ENCODE measurements around the gene CBARP.

DNA sequence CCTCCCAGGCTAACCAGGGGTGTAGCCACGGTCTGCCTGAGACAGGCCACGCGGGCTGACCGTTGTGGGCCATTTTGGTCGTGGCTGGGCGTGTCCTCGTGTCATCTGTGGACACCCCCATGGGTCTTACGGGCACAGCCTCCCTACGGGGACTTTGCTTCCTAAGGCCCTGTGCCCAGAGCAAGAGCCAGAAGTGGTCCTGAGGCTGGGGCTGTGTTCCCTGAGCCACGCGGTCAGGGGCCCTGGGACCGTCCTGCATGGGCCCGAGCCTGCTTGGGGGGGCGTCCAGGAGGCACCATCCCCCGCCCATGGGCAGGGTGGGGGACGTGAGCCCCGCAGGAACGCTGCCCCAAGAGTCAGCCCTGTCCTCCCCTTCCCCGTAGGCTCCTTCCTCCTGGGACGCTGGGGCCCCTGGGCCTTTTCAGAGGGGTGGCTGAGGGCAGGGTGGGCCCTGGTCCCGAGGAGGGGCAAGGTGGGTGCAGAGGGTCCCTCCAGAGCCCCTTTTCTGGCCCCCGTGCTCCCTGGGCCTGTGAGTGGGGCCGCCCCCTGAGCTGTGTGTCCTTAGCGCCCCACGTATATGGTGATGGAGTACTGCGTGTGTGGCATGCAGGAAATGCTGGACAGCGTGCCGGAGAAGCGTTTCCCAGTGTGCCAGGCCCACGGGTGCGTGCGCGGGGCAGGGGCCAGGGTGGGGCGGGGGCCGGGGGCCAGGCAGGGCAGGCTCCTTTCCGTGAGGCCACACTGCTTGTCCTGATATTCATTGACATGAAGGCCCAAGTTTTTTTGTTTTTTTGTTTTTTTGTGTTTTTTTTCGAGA is 18.8 kb downstream of the CBARP start:
- TF ChIP-seq, protein P1, sequence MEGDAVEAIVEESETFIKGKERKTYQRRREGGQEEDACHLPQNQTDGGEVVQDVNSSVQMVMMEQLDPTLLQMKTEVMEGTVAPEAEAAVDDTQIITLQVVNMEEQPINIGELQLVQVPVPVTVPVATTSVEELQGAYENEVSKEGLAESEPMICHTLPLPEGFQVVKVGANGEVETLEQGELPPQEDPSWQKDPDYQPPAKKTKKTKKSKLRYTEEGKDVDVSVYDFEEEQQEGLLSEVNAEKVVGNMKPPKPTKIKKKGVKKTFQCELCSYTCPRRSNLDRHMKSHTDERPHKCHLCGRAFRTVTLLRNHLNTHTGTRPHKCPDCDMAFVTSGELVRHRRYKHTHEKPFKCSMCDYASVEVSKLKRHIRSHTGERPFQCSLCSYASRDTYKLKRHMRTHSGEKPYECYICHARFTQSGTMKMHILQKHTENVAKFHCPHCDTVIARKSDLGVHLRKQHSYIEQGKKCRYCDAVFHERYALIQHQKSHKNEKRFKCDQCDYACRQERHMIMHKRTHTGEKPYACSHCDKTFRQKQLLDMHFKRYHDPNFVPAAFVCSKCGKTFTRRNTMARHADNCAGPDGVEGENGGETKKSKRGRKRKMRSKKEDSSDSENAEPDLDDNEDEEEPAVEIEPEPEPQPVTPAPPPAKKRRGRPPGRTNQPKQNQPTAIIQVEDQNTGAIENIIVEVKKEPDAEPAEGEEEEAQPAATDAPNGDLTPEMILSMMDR (IDR thresholded peaks at IDR 0.05): no peak
- no peak for TF ChIP-seq POLR2A (IDR thresholded peaks at IDR 0.05)
